Measurements from ENCODE around the gene ATP11A.

- TF ChIP-seq SMAD1 (IDR thresholded peaks at IDR 0.05; ENCODE audit: low read depth, low read length, partially characterized antibody) (no peak), GABPB1 (CRISPR knock-in tag; IDR thresholded peaks at IDR 0.05) (no peak), ARHGAP35 (IDR thresholded peaks at IDR 0.05; ENCODE audit: partially characterized antibody) (no peak), POLR2A (conservative IDR thresholded peaks at IDR 0.05) (no peak), CHD2 (IDR thresholded peaks at IDR 0.05; ENCODE audit: low read depth, low read length) (no peak), CTCF (IDR thresholded peaks at IDR 0.05 in 2 of 3, conservative IDR thresholded peaks at IDR 0.05 in 1 of 3; ENCODE audit: insufficient read depth in 2 of 3, low read depth in 1 of 3, low read length in 3 of 3) (no peak), IRF2 (CRISPR knock-in tag; IDR thresholded peaks at IDR 0.05) (no peak), MEF2A (IDR thresholded peaks at IDR 0.05; ENCODE audit: control insufficient read depth, low read depth, low read length) (no peak), FOXK2 (conservative IDR thresholded peaks at IDR 0.05 in 1 of 2, IDR thresholded peaks at IDR 0.05 in 1 of 2; ENCODE audit: low read depth in 2 of 2) (no peak), TEAD4 (IDR thresholded peaks at IDR 0.05; ENCODE audit: low read length) (no peak), TEAD4 (CRISPR knock-in tag; IDR thresholded peaks at IDR 0.05; ENCODE audit: borderline replicate concordance) (no peak), ZNF263 (CRISPR knock-in tag; IDR thresholded peaks at IDR 0.05; ENCODE audit: borderline replicate concordance) (no peak), KDM1A (IDR thresholded peaks at IDR 0.05) (no peak), RBFOX2 (IDR thresholded peaks at IDR 0.05; ENCODE audit: low read depth, low read length) (no peak)
- TF ChIP-seq, protein P1, sequence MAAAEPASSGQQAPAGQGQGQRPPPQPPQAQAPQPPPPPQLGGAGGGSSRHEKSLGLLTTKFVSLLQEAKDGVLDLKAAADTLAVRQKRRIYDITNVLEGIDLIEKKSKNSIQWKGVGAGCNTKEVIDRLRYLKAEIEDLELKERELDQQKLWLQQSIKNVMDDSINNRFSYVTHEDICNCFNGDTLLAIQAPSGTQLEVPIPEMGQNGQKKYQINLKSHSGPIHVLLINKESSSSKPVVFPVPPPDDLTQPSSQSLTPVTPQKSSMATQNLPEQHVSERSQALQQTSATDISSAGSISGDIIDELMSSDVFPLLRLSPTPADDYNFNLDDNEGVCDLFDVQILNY (CRISPR knock-in tag; IDR thresholded peaks at IDR 0.05) = no peak
These were observed 236.2 kb downstream of the ATP11A start for GRCh38 chr13:112926003-112926402.
